AG09309 (cell line): ENCODE data around the gene PCED1A.

Experiments
- DNase-seq: peaks from one replicate; pipeline ENCODE4 v3.0.0-alpha.2; 2010; ENCODE audit warnings: low read depth
- H3K4me3 ChIP-seq: 2 replicates; pipeline ENCODE4 v1.5.1; 2011; ENCODE audit warnings: mild to moderate bottlenecking, low read depth, low read length, moderate library complexity; ENCODE audit not compliant: control insufficient read depth
- CTCF ChIP-seq: IDR thresholded peaks from 2 replicates; pipeline ENCODE4 v1.5.1; 2011; ENCODE audit warnings: mild to moderate bottlenecking, low read depth, low read length, inconsistent platforms; ENCODE audit not compliant: insufficient read depth, control insufficient read depth; ENCODE audit errors: missing control alignments

The PCED1A gene

GRCh38 chr20:2820084-2820895 lies 20.2 kb downstream of the PCED1A start:
- DNase-seq, result no peak
- no peak for TF ChIP-seq CTCF
- H3K4me3 ChIP-seq, result no peak overlapping the region

- DNase-seq, result no peak
- no peak overlapping the region for H3K4me3 ChIP-seq
- TF ChIP-seq CTCF, result no peak
Measured at GRCh38 chr20:2817891-2818595, 22.4 kb downstream of the PCED1A start.

DNA sequence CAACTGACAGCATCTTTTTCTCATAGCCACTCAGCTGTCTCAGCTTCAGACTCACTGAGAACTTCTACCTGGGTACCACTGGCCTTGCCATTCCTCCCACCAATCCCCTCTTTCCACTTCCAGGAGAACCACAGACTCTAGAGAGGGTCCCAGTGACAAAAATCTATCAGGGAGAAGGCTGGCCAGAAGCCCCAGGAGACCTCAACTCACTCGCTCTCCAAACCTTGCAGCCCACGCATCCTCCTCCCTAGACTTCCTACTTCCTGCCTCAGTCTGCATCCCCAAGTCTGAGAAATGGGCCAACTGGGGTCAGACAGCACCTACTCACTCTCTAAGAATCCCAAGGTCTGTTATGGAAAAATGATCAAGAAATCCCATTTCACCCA lies 23.1 kb downstream of the PCED1A start:
- TF ChIP-seq CTCF, result no peak
- H3K4me3 ChIP-seq, result no peak overlapping the region
- no peak for DNase-seq

DNA sequence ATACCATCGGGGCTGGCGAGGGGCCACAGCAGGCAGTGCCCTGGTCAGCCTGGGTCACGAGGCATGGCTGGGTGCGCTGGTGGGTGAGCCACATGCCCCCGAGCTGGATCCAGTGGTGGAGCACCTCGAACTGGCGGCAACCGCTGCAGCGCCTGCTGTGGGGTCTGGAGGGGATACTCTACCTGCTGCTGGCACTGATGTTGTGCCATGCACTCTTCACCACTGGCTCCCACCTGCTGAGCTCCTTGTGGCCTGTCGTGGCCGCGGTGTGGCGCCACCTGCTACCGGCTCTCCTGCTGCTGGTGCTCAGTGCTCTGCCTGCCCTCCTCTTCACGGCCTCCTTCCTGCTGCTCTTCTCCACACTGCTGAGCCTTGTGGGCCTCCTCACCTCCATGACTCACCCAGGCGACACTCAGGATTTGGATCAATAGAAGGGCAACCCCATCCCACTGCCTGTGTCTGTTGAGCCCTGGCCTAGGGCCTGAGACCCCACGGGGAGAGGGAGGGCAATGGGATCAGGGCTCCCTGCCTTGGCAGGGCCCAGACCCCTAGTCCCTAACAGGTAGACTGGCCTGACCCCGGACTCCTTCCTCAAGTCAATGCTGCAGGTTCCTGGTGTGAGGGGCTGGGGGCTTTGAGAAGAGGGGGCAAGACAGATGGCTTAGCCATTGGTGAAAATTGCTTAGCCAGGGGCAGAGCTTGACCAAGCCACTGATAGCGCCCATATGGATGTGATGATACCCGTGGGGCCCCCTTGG lies 23.7 kb downstream of the PCED1A start:
- no peak overlapping the region for H3K4me3 ChIP-seq
- TF ChIP-seq CTCF, result no peak
- no peak for DNase-seq

GRCh38 chr20:2816030-2816582 lies 24.3 kb downstream of the PCED1A start, which contains the start of gene TMEM239:
TMEM239 (plus strand) TSS chr20:2816364; CDS start chr20:2816555, 191 bp downstream.
- H3K4me3 ChIP-seq, result no peak within 1 kb of the TSS
- DNase-seq, result no peak
- TF ChIP-seq CTCF, result no peak

DNA sequence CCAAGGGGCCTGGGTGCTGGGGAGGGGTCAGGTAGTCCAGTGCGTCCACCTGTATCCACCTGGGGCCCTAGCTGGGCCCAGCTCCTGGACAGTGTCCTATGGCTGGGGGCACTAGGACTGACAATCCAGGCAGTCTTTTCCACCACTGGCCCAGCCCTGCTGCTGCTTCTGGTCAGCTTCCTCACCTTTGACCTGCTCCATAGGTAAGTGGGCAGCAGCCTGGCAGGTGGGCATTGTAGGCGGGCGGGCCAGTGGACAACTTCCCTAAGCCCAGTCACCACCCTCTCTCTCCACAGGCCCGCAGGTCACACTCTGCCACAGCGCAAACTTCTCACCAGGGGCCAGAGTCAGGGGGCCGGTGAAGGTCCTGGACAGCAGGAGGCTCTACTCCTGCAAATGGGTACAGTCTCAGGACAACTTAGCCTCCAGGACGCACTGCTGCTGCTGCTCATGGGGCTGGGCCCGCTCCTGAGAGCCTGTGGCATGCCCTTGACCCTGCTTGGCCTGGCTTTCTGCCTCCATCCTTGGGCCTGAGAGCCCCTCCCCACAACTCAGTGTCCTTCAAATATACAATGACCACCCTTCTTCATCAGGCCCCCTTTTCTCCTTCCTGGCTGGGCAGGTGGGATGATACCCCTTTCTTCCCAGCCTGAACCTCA lies 25.1 kb downstream of the PCED1A start:
- TF ChIP-seq CTCF, result no peak
- no peak for DNase-seq
- no peak overlapping the region for H3K4me3 ChIP-seq
